Kasumi-1 (cell line): Measurements from ENCODE around the gene PAPSS2.
"Not testable (repeated sequence)": the region's sequence is repeated elsewhere in the genome, so short reads cannot be mapped to it uniquely, and the experiment has no call there.

Experiments used
- DNase-seq, 2 experiments: peaks; one replicate each; lab custom pipeline; 2025; lab: John Stamatoyannopoulos, UW

PAPSS2 gene

DNA sequence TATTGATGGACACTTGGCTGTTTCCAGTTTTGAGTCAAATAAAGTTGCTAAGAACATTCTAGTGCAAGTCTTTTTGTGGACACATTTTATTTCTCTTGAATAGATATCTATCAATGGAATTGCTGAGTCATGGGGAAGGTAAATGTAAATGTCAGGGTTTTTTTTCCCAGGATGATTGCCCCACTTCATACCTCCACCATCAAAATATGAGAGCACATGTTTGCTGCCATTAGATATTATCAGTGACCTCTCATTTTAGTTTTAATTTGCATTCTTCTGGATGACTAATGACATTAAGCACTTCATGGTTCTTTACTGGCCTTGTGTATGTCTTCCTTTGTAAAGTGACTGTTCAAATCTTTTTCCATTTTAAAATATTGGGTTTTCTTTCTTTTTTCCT is 45.7 kb downstream of the PAPSS2 start:
- no peak for DNase-seq

DNA sequence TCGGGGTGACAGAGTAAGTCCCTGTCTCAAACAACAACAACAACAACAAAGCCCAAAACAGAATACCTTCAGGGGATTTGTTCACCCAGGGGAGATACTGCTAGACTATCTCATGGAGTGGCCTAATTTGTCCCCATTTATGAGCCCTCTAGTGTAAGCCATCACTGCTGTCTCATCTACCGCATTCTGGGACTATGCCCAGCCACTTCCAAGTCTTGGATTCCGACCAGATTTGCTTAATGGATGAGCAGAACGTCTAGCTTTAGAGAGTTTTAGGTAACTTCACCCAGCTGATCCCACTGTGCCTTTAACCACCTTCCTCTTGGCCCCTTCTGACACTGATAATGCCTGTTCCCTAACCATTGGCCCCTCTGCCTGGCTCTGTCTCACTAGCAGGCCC is 47.1 kb downstream of the PAPSS2 start:
- no peak for DNase-seq

DNA sequence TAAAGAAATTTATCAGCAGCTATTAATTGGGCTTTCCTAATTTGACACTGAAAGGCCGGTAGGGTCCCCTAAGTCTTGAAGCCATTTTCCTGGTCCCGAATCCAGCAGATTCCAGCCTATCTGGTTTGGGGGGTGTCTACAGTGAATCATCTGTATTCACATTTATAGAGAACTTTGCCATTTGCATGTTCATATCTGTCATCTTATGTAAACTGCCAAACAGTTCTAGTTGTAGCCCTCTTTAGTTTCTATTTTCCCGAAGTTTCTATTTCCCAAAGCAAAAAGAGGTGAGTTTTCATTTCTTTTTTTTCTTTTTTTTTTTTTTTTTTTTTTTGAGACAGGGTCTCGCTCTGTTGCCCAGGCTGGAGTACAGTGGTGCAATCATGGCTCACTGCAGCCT is 47.6 kb downstream of the PAPSS2 start:
- no peak for DNase-seq

DNA sequence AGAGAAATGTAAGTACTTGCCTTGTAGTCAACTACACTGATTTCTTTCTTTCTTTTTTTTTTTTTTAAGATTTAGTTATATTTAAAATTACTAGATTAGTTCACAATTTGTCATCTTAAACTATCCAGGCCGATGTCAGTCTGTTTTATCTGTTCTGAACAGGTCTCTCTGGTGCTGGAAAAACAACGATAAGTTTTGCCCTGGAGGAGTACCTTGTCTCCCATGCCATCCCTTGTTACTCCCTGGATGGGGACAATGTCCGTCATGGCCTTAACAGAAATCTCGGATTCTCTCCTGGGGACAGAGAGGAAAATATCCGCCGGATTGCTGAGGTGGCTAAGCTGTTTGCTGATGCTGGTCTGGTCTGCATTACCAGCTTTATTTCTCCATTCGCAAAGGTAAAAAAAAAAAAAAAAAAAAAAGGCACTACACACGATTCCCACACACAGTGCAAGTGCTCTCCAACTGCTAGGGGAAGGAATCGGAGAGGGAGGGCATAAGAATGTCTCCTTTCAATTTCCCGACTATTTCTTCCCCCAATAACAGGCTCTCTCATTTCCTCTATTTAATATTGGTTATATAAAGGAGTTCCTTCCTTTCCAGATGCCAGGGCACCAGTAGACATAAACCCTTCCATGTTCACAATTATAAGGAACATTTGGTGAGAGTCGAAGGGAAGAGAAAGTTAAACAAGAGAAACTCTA is 53.4 kb downstream of the PAPSS2 start:
- DNase-seq, result no peak

DNA sequence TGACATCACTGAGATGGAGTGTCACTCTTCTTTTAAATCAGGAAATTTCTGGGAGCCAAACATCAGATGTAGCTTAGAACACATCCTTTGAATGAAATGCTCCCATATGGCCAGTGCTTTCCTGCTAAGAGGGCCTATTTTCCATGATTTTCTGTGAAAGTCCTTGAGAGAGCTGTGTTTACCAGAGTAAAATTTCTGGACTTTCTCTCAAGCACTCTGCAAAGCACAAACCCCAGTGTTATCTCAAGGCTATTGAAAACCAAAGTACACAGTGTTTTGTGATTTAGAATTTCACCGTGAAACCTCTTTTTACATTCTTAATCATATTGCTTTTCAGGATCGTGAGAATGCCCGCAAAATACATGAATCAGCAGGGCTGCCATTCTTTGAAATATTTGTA is 54.0 kb downstream of the PAPSS2 start:
- no peak for DNase-seq

DNA sequence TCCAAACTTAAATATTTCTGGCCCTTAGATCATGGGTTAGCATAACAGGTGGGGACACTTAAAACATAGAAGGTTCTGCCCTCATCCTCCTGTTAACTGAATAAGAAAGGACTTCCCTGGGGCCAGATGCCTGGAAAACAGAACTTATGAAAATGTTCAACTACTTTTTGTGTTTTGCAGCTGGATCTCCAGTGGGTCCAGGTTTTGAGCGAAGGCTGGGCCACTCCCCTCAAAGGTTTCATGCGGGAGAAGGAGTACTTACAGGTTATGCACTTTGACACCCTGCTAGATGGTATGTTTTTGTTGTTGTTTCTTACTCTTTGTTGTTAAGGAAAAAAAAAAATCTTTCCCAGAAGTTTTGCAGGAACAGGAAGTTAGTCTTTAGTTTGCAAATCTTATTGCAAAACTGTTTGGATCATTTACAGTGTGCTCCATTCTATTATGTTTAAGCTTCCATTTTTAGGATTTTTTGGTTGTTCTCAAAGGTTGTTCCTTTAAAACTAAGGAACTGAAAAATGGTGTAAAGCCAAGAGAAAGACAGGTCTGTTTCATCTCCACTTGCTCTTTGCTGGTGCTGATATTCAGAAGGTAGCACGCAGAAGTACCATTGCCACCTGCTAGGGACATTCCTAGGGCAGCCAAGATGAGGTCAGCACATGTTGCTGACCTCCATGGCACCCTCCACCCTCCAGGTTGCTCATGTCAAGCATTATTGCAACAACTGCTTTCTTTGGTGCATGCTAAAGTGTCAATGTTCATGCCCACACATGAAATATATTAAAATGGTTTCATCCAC is 56.1 kb downstream of the PAPSS2 start:
- no peak for DNase-seq

DNA sequence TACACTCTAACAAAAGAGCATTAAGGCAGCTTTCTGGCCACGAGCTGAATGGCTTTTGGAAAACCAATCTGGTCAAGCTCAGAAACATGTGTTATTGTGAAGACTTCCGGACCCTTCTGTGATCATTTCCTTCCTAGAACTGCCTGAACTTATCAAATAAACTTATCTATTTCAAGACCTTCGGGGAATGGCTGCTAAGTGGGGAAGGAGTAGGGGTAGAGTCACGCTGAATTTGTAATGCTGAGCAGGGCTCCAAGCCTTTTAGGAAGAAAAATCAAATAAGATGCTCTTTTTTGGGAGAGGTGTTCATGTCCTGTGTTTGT is 56.6 kb downstream of the PAPSS2 start:
- DNase-seq, result no peak

DNA sequence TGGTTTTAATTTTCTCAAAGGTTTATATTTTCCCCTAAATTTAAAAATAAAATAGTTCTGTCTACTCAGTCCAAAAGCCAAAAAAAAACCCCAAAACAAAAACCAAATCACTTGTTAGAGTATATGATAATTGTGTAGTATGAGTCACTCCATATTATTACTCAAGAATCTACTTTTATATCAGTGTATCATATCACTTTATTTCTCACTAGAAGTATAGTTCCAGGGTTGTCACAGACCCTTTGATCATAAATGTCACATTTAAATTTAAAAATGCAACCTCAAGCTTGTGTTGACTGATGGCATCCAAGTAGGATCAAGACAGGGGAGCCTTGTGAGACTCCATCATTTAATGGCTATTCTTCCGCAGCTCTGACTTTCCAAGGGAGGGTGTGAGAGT is 61.0 kb downstream of the PAPSS2 start:
- no peak for DNase-seq

DNA sequence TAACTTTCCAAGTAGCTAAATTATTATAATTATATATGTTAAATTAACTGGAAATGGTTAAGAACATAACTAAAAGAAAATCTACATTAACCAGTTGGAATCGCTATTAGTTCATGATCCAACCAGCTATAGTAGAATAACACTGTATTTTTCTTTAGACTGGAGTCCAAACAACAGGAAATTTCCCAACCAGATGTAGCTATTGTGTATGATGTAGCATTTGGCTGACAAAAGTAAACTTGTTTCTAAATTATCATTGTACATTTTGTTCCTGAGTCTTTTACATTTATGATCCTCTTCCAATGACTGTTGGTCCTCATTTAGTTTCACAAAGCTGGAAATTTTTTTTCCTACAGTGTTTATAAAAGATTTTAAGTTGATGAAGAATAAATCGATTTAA is 62.1 kb downstream of the PAPSS2 start:
- no peak for DNase-seq

DNA sequence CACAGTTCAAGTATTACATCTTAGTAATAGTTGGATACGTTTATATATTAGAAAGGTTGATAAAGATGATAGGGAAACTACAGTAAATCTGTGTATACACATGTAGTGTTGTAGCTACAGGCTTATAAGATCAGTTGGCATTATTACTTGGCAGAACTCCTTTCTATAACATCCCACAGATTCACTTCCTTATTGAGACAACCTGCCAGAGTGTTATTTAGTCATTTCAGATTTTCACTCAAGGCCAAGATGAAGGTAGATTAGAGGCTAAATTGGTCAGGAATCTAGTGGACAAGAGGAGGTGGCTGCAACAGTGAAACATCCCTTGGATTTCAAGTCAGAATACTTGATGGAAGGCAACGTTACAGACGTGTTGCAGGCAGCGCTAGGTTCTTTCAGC is 63.0 kb downstream of the PAPSS2 start:
- DNase-seq, result no peak

DNA sequence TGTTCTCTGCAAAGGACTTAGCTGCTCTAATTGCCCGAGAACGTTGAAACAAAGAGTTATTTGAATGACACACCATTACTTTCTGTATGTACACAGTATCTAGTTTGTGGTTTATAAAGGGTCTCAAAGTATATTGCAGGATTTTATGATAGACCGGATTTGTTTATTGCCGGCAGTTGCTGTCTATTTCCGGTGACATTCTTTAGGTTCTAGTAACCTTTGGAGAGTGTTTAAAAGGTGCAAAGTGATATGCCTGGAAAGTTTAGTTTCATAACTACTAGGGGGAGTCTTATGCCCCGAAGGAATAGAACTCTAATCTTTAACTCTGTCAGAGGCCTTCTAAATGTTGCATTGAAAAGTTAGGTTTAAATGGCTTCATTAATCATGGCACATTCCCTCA is 63.8 kb downstream of the PAPSS2 start:
- no peak for DNase-seq

DNA sequence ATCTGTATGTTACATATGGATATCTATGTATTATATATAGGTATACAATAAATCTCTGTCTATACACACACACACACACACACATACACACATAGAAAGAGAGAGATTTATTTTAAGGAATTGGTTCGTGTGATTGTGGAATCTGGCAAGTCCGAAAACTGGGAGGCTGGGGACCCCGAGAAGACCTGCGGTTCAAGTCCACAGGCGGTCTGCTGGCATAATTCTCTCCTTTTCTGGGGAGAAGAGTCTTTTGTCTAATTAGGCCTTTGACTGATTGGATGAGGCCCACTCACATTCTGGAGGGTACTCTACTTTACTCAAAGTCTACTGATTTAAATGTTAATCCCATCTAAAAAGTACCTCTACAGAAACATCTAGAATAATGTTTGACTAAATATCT is 65.1 kb downstream of the PAPSS2 start:
- DNase-seq, result no peak

DNA sequence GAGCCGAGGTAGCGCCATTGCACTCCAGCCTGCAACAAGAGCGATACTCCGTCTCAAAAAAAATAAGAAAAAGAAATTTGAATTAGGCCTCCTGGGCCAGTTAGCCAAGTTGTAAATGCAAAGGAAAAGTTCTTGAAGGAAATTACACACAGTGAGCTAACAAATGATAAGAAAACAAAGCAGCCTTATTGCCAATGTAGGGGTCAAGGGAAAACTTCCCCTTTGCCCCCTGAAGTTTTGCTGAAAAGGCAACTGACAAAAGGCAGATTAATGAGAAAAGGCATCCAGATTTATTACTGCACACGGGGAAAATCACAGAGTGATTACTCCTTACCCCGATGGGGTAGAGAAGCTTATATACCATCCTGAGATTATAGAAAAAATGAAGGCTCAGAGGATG is 70.3 kb downstream of the PAPSS2 start:
- DNase-seq, result no peak

DNA sequence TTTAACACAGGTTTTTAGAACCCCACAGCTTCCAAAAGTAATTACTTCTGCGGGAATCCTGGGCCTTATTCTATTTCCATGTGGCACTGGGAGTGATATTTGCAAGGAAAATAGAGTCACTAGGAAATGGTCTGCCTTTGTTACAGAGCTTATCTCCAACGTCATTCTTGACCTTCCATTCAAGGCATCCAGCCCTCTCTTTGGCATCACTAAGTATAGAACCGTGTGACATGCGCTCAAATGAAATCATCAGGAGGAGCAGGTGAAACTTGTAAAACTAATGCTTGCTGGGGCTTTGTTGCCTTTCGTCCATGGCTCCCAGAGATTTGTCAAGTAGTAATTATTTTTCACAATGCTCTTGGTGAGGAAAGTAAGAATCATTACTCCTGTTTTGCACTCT is 73.4 kb downstream of the PAPSS2 start:
- no peak for DNase-seq

DNA sequence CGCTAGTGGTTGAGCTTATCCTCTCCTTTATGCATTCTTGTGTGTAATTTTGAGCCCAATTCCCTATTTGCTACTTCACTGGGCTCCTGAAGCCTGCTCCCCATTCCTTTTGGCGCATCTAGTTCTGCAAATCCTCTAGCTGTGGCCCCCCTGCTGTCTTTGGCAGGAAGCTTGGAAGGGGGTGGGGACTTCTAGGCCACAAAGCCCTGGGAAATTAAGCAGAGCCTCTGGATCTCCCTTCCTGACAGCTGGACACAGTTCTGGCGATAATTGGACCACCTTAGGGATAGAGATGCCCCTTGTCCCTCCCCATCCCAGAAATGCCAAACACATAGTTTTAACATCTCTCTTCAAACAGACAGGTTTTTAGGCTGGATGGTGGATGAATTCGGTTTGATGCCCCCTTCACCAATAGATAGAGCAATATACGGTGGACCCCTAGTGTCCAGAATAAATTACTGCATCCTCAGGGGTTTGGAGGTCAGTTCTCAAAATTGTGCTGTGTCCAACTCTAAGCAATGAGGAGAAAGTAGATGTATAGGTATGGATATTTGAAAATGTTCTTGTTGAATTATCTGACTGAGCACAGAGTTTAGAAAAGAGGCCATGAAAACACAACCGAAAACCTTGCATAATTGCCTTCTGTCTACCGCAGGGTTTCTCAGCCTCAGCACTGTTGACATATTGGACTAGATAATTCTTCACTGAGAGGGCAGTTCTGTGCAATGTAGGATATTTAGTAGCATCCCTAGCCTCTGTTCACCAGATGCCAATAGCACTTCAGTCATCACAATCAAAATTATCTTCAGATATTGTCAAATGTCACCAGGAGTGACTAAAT is 75.5 kb downstream of the PAPSS2 start:
- DNase-seq, result peak; percentile 67 to 83

DNA sequence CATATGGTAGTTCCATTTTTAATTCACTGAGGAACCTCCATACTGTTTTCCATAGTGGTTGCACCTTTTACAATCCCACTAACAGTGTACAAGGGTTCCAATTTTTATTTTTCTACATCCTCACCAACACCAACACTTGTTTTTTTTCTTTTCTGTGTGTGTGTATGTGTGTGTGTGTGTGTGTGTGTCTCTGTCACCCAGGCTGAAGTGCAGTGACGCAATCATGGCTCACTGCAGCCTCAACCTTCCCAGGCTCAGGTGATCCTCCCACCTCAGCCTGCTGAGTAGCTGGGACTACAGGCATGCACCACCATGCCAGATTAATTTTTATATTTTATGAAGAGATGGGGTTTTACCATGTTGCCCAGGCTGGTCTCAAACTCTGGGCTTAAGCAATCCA is 78.6 kb downstream of the PAPSS2 start:
- not testable (repeated sequence) for DNase-seq

DNA sequence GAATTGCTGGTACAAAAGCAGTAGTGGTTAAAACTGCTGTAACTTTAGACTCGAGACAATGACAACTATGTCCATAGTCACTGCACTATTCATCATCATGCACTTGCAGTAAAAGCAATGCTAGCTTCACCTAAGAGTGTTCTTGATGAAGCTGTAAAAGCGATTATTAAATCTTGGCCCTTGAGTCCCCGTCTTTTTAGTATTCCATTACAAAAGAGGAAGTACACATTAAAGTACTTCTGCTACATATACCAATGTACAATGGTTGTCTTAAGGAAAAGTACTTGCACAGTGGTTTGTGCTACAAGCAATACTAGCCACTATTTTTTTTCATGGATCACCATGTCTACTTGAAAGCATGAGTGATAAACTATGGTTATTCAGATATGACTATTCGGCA is 80.0 kb downstream of the PAPSS2 start:
- DNase-seq, result peak; percentile 56 to 61

DNA sequence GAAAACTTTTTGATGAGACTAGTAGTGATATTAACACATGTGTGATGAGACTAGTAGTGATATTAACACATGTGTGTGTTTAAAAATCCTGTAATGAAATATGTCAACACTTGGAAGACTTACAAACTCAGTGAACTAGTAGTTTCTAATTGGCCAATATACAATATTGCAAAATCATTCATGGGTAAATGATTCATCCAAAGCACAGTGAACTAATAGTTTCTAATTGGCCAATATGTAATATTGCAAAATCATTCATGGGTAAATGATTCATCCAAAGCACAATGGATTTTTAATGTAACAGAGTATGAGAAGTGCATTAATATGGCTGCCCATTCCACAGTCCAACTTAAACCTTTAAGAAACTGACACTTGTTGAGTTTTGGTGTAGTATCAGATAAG is 80.6 kb downstream of the PAPSS2 start:
- no peak for DNase-seq

DNA sequence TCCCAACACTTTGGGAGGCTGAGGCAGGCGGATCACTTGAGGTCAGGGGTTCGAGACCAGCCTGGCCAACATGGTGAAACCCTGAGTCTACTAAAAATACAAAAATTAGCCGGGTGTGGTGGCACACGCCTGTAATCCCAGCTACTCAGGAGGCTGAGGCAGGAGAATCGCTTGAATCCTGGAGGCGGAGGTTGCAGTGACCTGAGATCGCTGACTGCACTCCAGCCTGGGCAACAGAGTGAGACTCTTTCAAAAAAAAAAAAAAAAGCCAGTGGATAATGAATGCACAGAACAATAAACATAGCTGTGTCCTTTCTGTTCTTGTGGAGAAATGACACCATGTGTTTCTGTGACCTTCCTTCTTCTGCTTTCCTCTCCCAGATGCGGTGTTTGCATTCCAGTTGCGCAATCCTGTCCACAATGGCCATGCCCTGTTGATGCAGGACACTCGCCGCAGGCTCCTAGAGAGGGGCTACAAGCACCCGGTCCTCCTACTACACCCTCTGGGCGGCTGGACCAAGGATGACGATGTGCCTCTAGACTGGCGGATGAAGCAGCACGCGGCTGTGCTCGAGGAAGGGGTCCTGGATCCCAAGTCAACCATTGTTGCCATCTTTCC is 83.4 kb downstream of the PAPSS2 start:
- DNase-seq, result not testable (repeated sequence)

DNA sequence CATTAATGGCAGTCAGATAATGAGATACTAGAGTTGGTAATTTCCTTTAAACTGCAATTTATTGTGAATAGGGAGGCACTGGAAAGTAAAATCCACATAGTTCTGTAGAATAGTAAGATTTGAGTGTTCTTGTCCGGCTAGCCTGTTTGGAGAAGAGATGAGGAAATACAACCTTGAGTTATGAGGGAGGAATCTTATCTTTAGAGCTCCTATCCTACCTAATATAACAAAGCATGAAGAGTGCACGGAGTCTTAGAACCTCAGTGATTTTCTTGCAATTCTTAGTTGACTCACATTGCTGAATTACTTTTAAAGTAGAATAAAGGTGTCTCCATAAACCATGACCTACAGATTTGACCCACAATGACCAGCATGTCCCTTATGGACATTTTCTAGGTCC is 84.9 kb downstream of the PAPSS2 start:
- no peak for DNase-seq

DNA sequence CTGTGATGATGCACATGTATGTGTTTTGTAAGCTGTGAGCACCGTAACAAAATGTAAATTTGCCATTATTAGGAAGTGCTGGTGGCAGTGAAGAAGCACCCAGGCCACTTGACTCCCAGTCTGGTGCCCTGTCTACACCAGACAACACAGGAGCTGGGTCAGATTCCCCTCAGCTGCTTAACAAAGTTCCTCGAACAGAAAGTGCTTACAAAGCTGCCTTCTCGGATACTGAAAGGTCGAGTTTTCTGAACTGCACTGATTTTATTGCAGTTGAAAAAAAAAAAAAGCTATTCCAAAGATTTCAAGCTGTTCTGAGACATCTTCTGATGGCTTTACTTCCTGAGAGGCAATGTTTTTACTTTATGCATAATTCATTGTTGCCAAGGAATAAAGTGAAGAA is 87.2 kb downstream of the PAPSS2 start:
- DNase-seq, result no peak

DNA sequence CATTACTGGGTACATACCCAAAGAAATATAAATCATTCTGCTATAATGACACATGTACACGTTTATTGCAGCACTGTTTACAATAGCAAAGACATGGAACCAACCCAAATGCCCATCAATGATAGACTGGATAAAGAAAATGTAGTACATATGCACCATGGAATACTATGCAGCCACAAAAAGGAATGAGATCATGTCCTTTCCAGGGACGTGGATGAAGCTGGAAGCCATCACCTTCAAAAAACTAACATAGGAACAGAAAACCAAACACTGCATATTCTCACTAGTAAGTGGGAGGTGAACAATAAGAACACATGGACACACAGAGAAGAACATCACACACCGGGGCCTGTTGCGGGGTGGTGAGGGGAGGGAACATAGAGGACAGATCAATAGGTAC is 88.6 kb downstream of the PAPSS2 start:
- DNase-seq, result not testable (repeated sequence)
